PC-9 (cell line): ENCODE measurements around the gene PAQR4. TPM values are rescaled to one million over a fixed set of nuclear protein-coding genes. Genes with fewer than 3 reads are reported as not detected.

ENCODE experiments used
- BruUV-seq: library from RNA; stranded (reverse); fragments of 400-500 nt; replicated peaks from 2 replicates; lab custom pipeline; 2021; lab: Mats Ljungman, UMichigan
- CTCF ChIA-PET: fragments of 300-600 bp; sonication (Branson Sonifier 250); formaldehyde crosslinking; loops from one replicate; lab custom pipeline; 2022; ENCODE audit warnings: antibody characterized with exemption; lab: Charles Lee
- POLR2A ChIA-PET: fragments of 300-600 bp; sonication (Branson Sonifier 250); formaldehyde crosslinking; loops from one replicate; lab custom pipeline; 2022; ENCODE audit warnings: antibody characterized with exemption; ENCODE audit not compliant: unreplicated experiment; lab: Charles Lee
- DNase-seq, 2 experiments: peaks; one replicate each; pipeline versions ENCODE4 v3.0.0 to v3.0.0-alpha.2; 2015 to 2022; ENCODE audit warnings: mixed read lengths in 1 of 2
- H2AFZ ChIP-seq: fragments of 200-600 bp; sonication (generic); 2 replicates; pipeline ENCODE4 v1.8.1; 2017; ENCODE audit warnings: antibody characterized with exemption
- H3F3A ChIP-seq: fragments of 200-600 bp; sonication (generic); 2 replicates; pipeline ENCODE4 v1.8.1; 2017; ENCODE audit warnings: antibody characterized with exemption, mild to moderate bottlenecking, low read depth; ENCODE audit not compliant: insufficient read depth
- H3K27ac ChIP-seq: fragments of 200-600 bp; sonication (generic); 2 replicates; pipeline ENCODE4 v1.6.1; 2016; ENCODE audit warnings: mixed run types
- H3K27me3 ChIP-seq: fragments of 200-600 bp; sonication (generic); 2 replicates; pipeline ENCODE4 v1.6.1; 2016; ENCODE audit warnings: low read depth, mixed run types; ENCODE audit not compliant: insufficient read depth
- H3K36me3 ChIP-seq: fragments of 200-600 bp; sonication (generic); 2 replicates; pipeline ENCODE4 v1.6.1; 2016; ENCODE audit warnings: low read depth, mixed run types
- H3K4me1 ChIP-seq: fragments of 200-600 bp; sonication (generic); replicated peaks from 2 replicates; pipeline ENCODE4 v1.6.1; 2016; ENCODE audit warnings: mixed run types; ENCODE audit not compliant: insufficient read depth
- H3K4me2 ChIP-seq: fragments of 200-600 bp; sonication (generic); 2 replicates; pipeline ENCODE4 v1.6.1; 2017; ENCODE audit warnings: mixed run types
- H3K4me3 ChIP-seq: fragments of 200-600 bp; sonication (generic); 2 replicates; pipeline ENCODE4 v1.6.1; 2016; ENCODE audit warnings: mixed run types
- H3K79me2 ChIP-seq: fragments of 200-600 bp; sonication (generic); 2 replicates; pipeline ENCODE4 v1.6.1; 2017; ENCODE audit warnings: low read depth, mixed run types
- H3K9me2 ChIP-seq: fragments of 200-600 bp; sonication (generic); 2 replicates; pipeline ENCODE4 v1.8.1; 2017; ENCODE audit warnings: mild to moderate bottlenecking; ENCODE audit not compliant: insufficient read depth
- H3K9me3 ChIP-seq: fragments of 200-600 bp; sonication (generic); 2 replicates; pipeline ENCODE4 v1.8.1; 2016; ENCODE audit warnings: low read depth; ENCODE audit not compliant: insufficient read depth
- H4K20me1 ChIP-seq: fragments of 200-600 bp; sonication (generic); 2 replicates; pipeline ENCODE4 v1.8.1; 2017; ENCODE audit not compliant: insufficient read depth
- EZH2 ChIP-seq: fragments of 200-600 bp; sonication (generic); IDR thresholded peaks from 2 replicates; pipeline ENCODE4 v1.8.0; 2017; ENCODE audit warnings: antibody characterized with exemption, low read depth
- intact Hi-C: fragments of 100-400 bp; cut with micrococcal nuclease; formaldehyde crosslinking; loops from one replicate; pipeline ENCODE4 v1.10.0; 2022; ENCODE audit not compliant: unreplicated experiment
- total RNA-seq: library from RNA; stranded (reverse); gene quantifications from 2 replicates; pipeline ENCODE4 v1.2.3, GENCODE V29; 2021
- TF ChIP-seq, protein P1 (sequence below): fragments of 200-600 bp; sonication (generic); conservative IDR thresholded peaks from 2 replicates; pipeline ENCODE4 v1.6.1; 2017; ENCODE audit warnings: mixed run types, antibody characterized with exemption, mild to moderate bottlenecking, moderate library complexity

PAQR4 gene
- total RNA-seq, 1 experiment from 2014 or later: 40.7 TPM

DNA sequence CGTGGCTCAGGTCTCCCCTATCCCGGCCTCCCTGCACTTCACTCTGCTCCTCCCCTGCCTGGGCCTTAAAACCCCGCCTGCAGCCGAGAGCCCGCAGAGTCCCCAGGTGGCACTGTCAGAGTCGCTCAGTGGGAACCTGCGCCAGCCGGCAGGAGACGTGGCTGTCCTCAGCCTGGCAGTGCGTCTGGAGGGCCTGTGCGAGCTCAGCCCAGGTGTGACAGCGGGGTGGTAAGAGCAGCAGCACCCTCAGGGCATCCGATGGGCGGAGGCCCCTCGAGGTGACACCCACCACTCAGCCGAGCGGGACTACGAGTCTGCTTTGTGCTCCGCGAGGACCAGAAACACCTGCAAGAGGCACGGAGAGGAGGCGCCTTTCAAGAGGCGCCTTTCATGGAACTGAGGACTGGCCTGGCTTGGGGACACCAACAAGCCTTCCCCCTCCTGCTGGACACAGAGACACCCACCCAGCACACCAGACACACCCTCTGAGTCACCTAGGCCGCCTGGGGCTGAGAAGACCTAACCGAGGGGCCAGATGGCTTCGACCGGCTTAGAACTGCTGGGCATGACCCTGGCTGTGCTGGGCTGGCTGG is 43.8 kb downstream of the PAQR4 start, which contains the start of gene CLDN9:
CLDN9 (plus strand) TSS at position 96 of the 593 bp plus-strand sequence; CDS start at position 536, 440 bp downstream.
- Histone ChIP-seq H3K9me3 (no peaks in the 10 kb centered on the region), H3K4me3 (peak within 1 kb of the TSS; percentile 37; the same call in 1 of the 2 replicates)
- DNase-seq: peak; percentile 88

DNA sequence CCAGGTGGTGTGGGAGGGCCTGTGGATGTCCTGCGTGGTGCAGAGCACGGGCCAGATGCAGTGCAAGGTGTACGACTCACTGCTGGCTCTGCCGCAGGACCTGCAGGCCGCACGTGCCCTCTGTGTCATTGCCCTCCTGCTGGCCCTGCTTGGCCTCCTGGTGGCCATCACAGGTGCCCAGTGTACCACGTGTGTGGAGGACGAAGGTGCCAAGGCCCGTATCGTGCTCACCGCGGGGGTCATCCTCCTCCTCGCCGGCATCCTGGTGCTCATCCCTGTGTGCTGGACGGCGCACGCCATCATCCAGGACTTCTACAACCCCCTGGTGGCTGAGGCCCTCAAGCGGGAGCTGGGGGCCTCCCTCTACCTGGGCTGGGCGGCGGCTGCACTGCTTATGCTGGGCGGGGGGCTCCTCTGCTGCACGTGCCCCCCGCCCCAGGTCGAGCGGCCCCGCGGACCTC is 44.4 kb downstream of the PAQR4 start:
- no peaks in the 10 kb centered on the region for H4K20me1 ChIP-seq
- no peaks in the 10 kb centered on the region for H3K36me3 ChIP-seq
- no peaks in the 10 kb centered on the region for H3K9me3 ChIP-seq
- ChIA-PET CTCF (interaction anchor here (0.6 to 0.7 kb wide), 2 partner anchors 14 to 15 kb away, joined by 5 to 6 read pairs; no protein-coding TSS in a partner anchor), POLR2A (interaction anchor here (0.6 to 1.8 kb wide), 2 partner anchors 9 to 32 kb away, joined by 4 to 25 read pairs; partner anchors contain the start of genes HCFC1R1, THOC6 and TNFRSF12A)
- no peak for TF ChIP-seq EZH2
- TF ChIP-seq, protein P1, sequence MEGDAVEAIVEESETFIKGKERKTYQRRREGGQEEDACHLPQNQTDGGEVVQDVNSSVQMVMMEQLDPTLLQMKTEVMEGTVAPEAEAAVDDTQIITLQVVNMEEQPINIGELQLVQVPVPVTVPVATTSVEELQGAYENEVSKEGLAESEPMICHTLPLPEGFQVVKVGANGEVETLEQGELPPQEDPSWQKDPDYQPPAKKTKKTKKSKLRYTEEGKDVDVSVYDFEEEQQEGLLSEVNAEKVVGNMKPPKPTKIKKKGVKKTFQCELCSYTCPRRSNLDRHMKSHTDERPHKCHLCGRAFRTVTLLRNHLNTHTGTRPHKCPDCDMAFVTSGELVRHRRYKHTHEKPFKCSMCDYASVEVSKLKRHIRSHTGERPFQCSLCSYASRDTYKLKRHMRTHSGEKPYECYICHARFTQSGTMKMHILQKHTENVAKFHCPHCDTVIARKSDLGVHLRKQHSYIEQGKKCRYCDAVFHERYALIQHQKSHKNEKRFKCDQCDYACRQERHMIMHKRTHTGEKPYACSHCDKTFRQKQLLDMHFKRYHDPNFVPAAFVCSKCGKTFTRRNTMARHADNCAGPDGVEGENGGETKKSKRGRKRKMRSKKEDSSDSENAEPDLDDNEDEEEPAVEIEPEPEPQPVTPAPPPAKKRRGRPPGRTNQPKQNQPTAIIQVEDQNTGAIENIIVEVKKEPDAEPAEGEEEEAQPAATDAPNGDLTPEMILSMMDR: peak; percentile 26; the same call in 1 of the 2 replicates
- peak overlapping the region; percentile 37; the same call in 1 of the 2 replicates for H3K4me3 ChIP-seq
- intact Hi-C loops: no loop called here
- peak overlapping the region; percentile 86 for H3K27ac ChIP-seq
- peaks cover 71% of the 10 kb centered on the region for H3F3A ChIP-seq
- H3K4me1 ChIP-seq: peaks cover 65% of the 10 kb centered on the region
- no TSS peak for BruUV-seq
- no peaks in the 10 kb centered on the region for H3K9me2 ChIP-seq
- peak overlapping the region; percentile 71 for H3K4me2 ChIP-seq
- H3K27me3 ChIP-seq: no peaks in the 10 kb centered on the region
- peak in 1 of 2 experiments; percentile 68 for DNase-seq
- H2AFZ ChIP-seq: peak overlapping the region; percentile 62
- H3K79me2 ChIP-seq: peaks cover 7% of the 10 kb centered on the region; the same call in 1 of the 2 replicates

More for the DNA sequence above, 43.8 kb downstream of the PAQR4 start, which contains the start of gene CLDN9:
- ChIA-PET POLR2A (interaction anchor here (0.8 to 1.8 kb wide), 3 partner anchors 9 to 22 kb away, joined by 7 to 29 read pairs (median 25); partner anchors contain the start of genes HCFC1R1, THOC6 and TNFRSF12A), CTCF (interaction anchor here (0.6 to 1.3 kb wide), 3 partner anchors 9 to 18 kb away, joined by 3 to 6 read pairs (median 5); no protein-coding TSS in a partner anchor)
- peak within 1 kb of the TSS; percentile 71 for H3K4me2 ChIP-seq
- peaks cover 7% of the 10 kb centered on the region; the same call in 1 of the 2 replicates for H3K79me2 ChIP-seq
- no peaks in the 10 kb centered on the region for H3K36me3 ChIP-seq
- intact Hi-C loops: no loop called here
- H3K27ac ChIP-seq: peak within 1 kb of the TSS; percentile 86
- H3K9me2 ChIP-seq: no peaks in the 10 kb centered on the region
- no peaks in the 10 kb centered on the region for H4K20me1 ChIP-seq
- H3K4me1 ChIP-seq: peaks cover 71% of the 10 kb centered on the region
- no TSS peak for BruUV-seq
- no peak for TF ChIP-seq EZH2
- TF ChIP-seq, protein P1: no peak
- H3F3A ChIP-seq: peaks cover 72% of the 10 kb centered on the region
- H3K27me3 ChIP-seq: no peaks in the 10 kb centered on the region
- H2AFZ ChIP-seq: peak within 1 kb of the TSS; percentile 62

DNA sequence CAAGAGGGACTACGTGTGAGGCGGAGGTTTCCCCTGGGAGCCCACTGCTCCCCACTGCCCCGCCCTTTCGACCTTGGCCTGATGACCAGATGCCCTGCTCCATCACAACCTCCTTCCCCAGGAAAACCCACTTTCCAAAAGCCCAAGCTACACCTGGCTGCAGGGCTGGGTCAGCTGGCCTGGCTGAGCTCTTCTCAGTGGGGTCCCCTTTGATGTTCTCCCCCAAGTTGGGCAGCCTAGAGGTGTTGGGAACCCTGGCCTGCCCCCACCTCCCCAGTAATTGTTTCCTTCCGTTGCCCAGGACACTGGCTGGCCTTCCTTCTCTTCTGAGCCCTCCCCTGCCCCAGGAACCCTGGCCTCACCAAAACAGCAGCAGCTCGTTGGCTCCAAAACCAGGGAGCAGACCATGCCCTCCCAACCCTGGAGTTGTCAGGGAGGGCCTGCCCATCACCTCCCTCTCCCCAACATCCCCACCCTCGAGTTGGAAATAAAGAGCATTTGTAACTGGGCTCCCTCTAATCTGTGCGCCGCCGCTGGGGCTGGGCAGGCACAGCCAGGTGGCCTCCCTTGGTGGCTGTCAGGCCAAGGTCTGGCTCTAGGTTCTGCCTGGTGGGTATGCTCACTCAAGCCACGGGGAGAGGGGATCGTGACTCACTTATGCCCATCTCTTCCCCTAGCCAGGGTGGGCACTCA is 45.0 kb downstream of the PAQR4 start:
- Histone ChIP-seq H3K79me2 (peaks cover 7% of the 10 kb centered on the region; the same call in 1 of the 2 replicates), H3K9me2 (no peaks in the 10 kb centered on the region), H3F3A (peaks cover 65% of the 10 kb centered on the region), H3K27ac (peak overlapping the region; percentile 86), H3K36me3 (no peaks in the 10 kb centered on the region), H3K27me3 (no peaks in the 10 kb centered on the region), H3K4me2 (peak overlapping the region; percentile 71), H3K4me1 (peaks cover 59% of the 10 kb centered on the region), H3K4me3 (no peak overlapping the region), H4K20me1 (no peaks in the 10 kb centered on the region), H3K9me3 (no peaks in the 10 kb centered on the region), H2AFZ (no peak overlapping the region)
- TF ChIP-seq EZH2: no peak
- TF ChIP-seq, protein P1: no peak
- ChIA-PET CTCF (interaction anchor here (0.7 kb wide), 2 partner anchors 14 to 80 kb away, joined by 3 to 5 read pairs; no protein-coding TSS in a partner anchor), POLR2A (interaction anchor here (0.6 kb wide), 1 partner anchor 33 kb away, joined by 4 read pairs; no protein-coding TSS in a partner anchor)
- intact Hi-C loops: no loop called here
- no peak for DNase-seq
- TSS peak; percentile 52 for BruUV-seq
